Body of pancreas (tissue), 4 donors: ENCODE measurements around the gene CEP97. TPM values are rescaled to one million over a fixed set of nuclear protein-coding genes. Genes with fewer than 3 reads are reported as not detected.

Source experiments
- ATAC-seq: fragments of 150-250 bp; one replicate; pipeline ENCODE4 v1.9.1; 2016
- DNase-seq, 4 donors: peaks; one replicate each; pipeline ENCODE4 v3.0.0-alpha.2; 2019
- H3K27ac ChIP-seq, 4 donors: fragments of 200-600 bp; sonication (generic); 1 replicate in 3 of 4; 2 replicates in 1 of 4; pipeline versions ENCODE4 v1.5.1 to v1.6.1; 2016 to 2019; ENCODE audit warnings: mild to moderate bottlenecking in 1 of 4, mixed read lengths in 1 of 4, moderate library complexity in 1 of 4
- H3K27me3 ChIP-seq, 2 donors: fragments of 200-600 bp; sonication (generic); one replicate each; pipeline ENCODE4 v1.6.0; 2016; ENCODE audit warnings: mild to moderate bottlenecking in 1 of 2
- H3K36me3 ChIP-seq, 2 donors: fragments of 200-600 bp; sonication (generic); replicated peaks in 1 of 2; 2 replicates each; pipeline ENCODE4 v1.5.1; 2016; ENCODE audit warnings: low read depth in 2 of 2; ENCODE audit not compliant: insufficient read depth in 1 of 2
- H3K4me1 ChIP-seq: fragments of 200-600 bp; sonication (generic); one replicate; pipeline ENCODE4 v1.6.0; 2016
- H3K4me3 ChIP-seq, 2 donors: fragments of 200-600 bp; sonication (generic); 1 replicate in 1 of 2; 2 replicates in 1 of 2; pipeline ENCODE4 v1.5.1; 2016 to 2019
- H3K9me3 ChIP-seq, 3 donors: fragments of 200-600 bp; sonication (generic); 1 replicate in 2 of 3; 2 replicates in 1 of 3; pipeline ENCODE4 v1.5.1; 2016
- POLR2A ChIP-seq, 3 donors: fragments of 450-650 bp; IDR thresholded peaks; one replicate each; pipeline ENCODE4 v1.6.1; 2016; ENCODE audit warnings: antibody characterized with exemption in 3 of 3, mild to moderate bottlenecking in 2 of 3
- WGBS, 2 donors: methylation state at CpG; one replicate each; pipeline ENCODE4 v1.1.5; 2017; 5-methylcytosine and 5-hydroxymethylcytosine counted together
- intact Hi-C: fragments of 100-400 bp; cut with DNase I; formaldehyde crosslinking; loops from one replicate; pipeline ENCODE4 v1.15.1; 2023
- total RNA-seq, 2 donors: library from RNA; depleted of rRNA; stranded (reverse); fragments of >200 nt; gene quantifications; one replicate each; pipeline ENCODE4 v1.1.0, GENCODE V29; 2016
- TF ChIP-seq, protein P1 (sequence below), 7 experiments: fragments of 450-650 bp in 4 of 7; fragments of 200-600 bp in 3 of 7; sonication (generic) in 3 of 7; IDR thresholded peaks; one replicate each; pipeline ENCODE4 v1.5.1; 2016 to 2019; ENCODE audit warnings: antibody characterized with exemption in 7 of 7

The CEP97 gene
- total RNA-seq, 2 donors from 2014 or later, result 3.3 to 3.4 TPM

DNA sequence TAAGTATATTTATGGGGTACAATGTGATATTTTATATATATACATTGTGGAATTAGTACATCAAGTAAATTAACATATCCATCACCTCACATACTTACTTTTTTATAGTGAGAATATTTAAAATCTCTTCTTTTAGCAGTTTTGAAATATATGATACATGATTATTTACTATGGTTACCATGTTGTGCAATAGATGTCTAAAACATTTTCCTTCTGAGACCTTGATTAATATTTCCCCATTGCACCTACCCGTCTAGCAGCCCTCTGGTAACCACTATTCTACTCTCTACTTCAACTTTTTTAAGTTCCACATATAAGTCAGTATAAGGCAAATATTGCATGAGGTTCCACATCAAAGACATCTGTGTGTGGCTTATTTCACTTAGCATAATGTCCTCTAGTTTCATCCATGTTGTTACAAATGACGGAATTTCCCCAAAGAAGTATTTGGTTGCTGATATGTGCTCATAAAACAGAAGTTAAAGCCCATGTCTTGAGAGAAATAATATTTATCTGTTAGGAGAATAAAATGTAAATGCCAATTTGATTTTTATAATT is 95.3 kb downstream of the CEP97 start:
- no peak for ATAC-seq
- Histone ChIP-seq H3K4me1 (peaks cover 7% of the 10 kb centered on the region), H3K36me3 (no peaks in the 10 kb centered on the region), H3K9me3 (no peaks in the 10 kb centered on the region), H3K27me3 (no peaks in the 10 kb centered on the region), H3K27ac (no peak overlapping the region), H3K4me3 (no peak overlapping the region)
- no peak for TF ChIP-seq POLR2A (IDR thresholded peaks at IDR 0.05)
- TF ChIP-seq, protein P1, sequence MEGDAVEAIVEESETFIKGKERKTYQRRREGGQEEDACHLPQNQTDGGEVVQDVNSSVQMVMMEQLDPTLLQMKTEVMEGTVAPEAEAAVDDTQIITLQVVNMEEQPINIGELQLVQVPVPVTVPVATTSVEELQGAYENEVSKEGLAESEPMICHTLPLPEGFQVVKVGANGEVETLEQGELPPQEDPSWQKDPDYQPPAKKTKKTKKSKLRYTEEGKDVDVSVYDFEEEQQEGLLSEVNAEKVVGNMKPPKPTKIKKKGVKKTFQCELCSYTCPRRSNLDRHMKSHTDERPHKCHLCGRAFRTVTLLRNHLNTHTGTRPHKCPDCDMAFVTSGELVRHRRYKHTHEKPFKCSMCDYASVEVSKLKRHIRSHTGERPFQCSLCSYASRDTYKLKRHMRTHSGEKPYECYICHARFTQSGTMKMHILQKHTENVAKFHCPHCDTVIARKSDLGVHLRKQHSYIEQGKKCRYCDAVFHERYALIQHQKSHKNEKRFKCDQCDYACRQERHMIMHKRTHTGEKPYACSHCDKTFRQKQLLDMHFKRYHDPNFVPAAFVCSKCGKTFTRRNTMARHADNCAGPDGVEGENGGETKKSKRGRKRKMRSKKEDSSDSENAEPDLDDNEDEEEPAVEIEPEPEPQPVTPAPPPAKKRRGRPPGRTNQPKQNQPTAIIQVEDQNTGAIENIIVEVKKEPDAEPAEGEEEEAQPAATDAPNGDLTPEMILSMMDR (IDR thresholded peaks at IDR 0.05), result no peak
- DNase-seq, result no peak
- 76 to 81% methylated on average over 2 of the region's 2 CpGs for WGBS, 2 donors
- intact Hi-C loops, result no loop called here

Other genes with a start within 250 kb of the CEP97 start
- 10 to 100 TPM; 23.1 to 23.4 TPM for gene SENP7, start 211.4 kb upstream of the CEP97 start, total RNA-seq
- 1 to 10 TPM; 3.3 to 9.9 TPM for gene TRMT10C, start 162.7 kb upstream of the CEP97 start, total RNA-seq
- gene PCNP, start 150.4 kb upstream of the CEP97 start, total RNA-seq, result 10 to 100 TPM; 48.5 to 76.3 TPM
- gene ZBTB11, start 47.5 kb upstream of the CEP97 start, total RNA-seq, result 10 to 100 TPM; 11.5 to 20.5 TPM
- gene RPL24, start 37.9 kb upstream of the CEP97 start, total RNA-seq, result 100 to 1,000 TPM; 616 to 646 TPM
- gene NXPE3, start 54.6 kb downstream of the CEP97 start, total RNA-seq, result 1 to 10 TPM; 3.1 to 4.6 TPM
- 10 to 100 TPM; 30.1 to 92.3 TPM for gene NFKBIZ, start 124.9 kb downstream of the CEP97 start, total RNA-seq